ENCODE results near the gene KDM1A. TPM values are rescaled to one million over a fixed set of nuclear protein-coding genes. Genes with fewer than 3 reads are reported as not detected.

Gene KDM1A
- total RNA-seq, 2 donors from 2014 or later: 28.2 to 34.9 TPM

- Histone ChIP-seq H3K27ac (peak overlapping the region in 1 of 2 donors; percentile 15), H3K27me3 (no peaks in the 10 kb centered on the region), H3K36me3 (peaks cover 91% of the 10 kb centered on the region), H3K9me3 (no peaks in the 10 kb centered on the region), H3K4me3 (no peak overlapping the region), H3K4me1 (peaks cover 0 to 17% of the 10 kb centered on the region in 2 donors)
- DNase-seq (ENCODE audit: low spot score): peak; percentile 73
- no peak for TF ChIP-seq CTCF (IDR thresholded peaks at IDR 0.05)
Measured at GRCh38 chr1:23083714-23084480, 64.6 kb downstream of the KDM1A start.

GRCh38 chr1:23084880-23085279, 65.6 kb downstream of the KDM1A start:
- DNase-seq (ENCODE audit: low spot score): no peak
- H3K36me3 ChIP-seq: peaks cover 83% of the 10 kb centered on the region
- H3K9me3 ChIP-seq: no peaks in the 10 kb centered on the region
- H3K4me1 ChIP-seq: peaks cover 0 to 17% of the 10 kb centered on the region in 2 donors
- no peaks in the 10 kb centered on the region for H3K27me3 ChIP-seq
- H3K4me3 ChIP-seq: no peak overlapping the region
- H3K27ac ChIP-seq: no peak overlapping the region
- no peak for TF ChIP-seq CTCF (IDR thresholded peaks at IDR 0.05)

- peaks cover 83% of the 10 kb centered on the region for H3K36me3 ChIP-seq
Measured at GRCh38 chr1:23085696-23086095, 66.4 kb downstream of the KDM1A start.

GRCh38 chr1:23088027-23088426, 68.8 kb downstream of the KDM1A start:
- DNase-seq (ENCODE audit: low spot score): no peak
- peaks cover 83% of the 10 kb centered on the region for H3K36me3 ChIP-seq

More at GRCh38 chr1:23085696-23086095, 66.4 kb downstream of the KDM1A start:
- Histone ChIP-seq H3K4me1 (peaks cover 0 to 17% of the 10 kb centered on the region in 2 donors), H3K9me3 (no peaks in the 10 kb centered on the region), H3K27me3 (no peaks in the 10 kb centered on the region), H3K4me3 (no peak overlapping the region), H3K27ac (no peak overlapping the region)
- DNase-seq (ENCODE audit: low spot score): no peak
- no peak for TF ChIP-seq CTCF (IDR thresholded peaks at IDR 0.05)

GRCh38 chr1:23090056-23090455, 70.8 kb downstream of the KDM1A start:
- no peak overlapping the region for H3K4me3 ChIP-seq
- no peaks in the 10 kb centered on the region for H3K9me3 ChIP-seq
- peaks cover 0 to 10% of the 10 kb centered on the region in 2 donors for H3K4me1 ChIP-seq
- H3K36me3 ChIP-seq: peaks cover 82% of the 10 kb centered on the region
- H3K27me3 ChIP-seq: no peaks in the 10 kb centered on the region
- H3K27ac ChIP-seq: no peak overlapping the region
- TF ChIP-seq CTCF (IDR thresholded peaks at IDR 0.05): no peak
- no peak for DNase-seq (ENCODE audit: low spot score)

More at GRCh38 chr1:23088027-23088426, 68.8 kb downstream of the KDM1A start:
- no peak for TF ChIP-seq CTCF (IDR thresholded peaks at IDR 0.05)
- no peaks in the 10 kb centered on the region for H3K27me3 ChIP-seq
- H3K4me3 ChIP-seq: no peak overlapping the region
- H3K9me3 ChIP-seq: no peaks in the 10 kb centered on the region
- peaks cover 0 to 23% of the 10 kb centered on the region in 2 donors for H3K4me1 ChIP-seq
- H3K27ac ChIP-seq: no peak overlapping the region

Data from right atrium auricular region (tissue), 2 donors.